RCC 7860 (cell line): ENCODE results near the gene FOCAD.
A peak's percentile ranks its signal among the peaks of the same experiment; 100 is the strongest.

Experiments used
- DNase-seq: peaks from one replicate; pipeline ENCODE4 v3.0.0-alpha.2; 2015; ENCODE audit warnings: low spot score
- FAIRE-seq: peaks from 2 replicates; lab custom pipeline; 2012; peaks lifted over from hg19 to GRCh38; lab: Jason Lieb, UNC

The FOCAD gene

GRCh38 chr9:20997503-20998076, 313.5 kb downstream of the FOCAD start:
- FAIRE-seq (no peak), DNase-seq (no peak)

- DNase-seq (no peak), FAIRE-seq (no peak)
Observed at GRCh38 chr9:21001581-21001980, 317.5 kb downstream of the FOCAD start.

GRCh38 chr9:21002040-21002439, 318.0 kb downstream of the FOCAD start:
- FAIRE-seq (no peak), DNase-seq (no peak)

GRCh38 chr9:21015129-21015815, 331.2 kb downstream of the FOCAD start:
- no peak for FAIRE-seq

GRCh38 chr9:21015995-21016394, 331.9 kb downstream of the FOCAD start:
- DNase-seq, result no peak
- no peak for FAIRE-seq

More at GRCh38 chr9:21015129-21015815, 331.2 kb downstream of the FOCAD start:
- no peak for DNase-seq

GRCh38 chr9:21016701-21017491, 332.8 kb downstream of the FOCAD start:
- FAIRE-seq, result no peak

GRCh38 chr9:21018177-21018576, 334.1 kb downstream of the FOCAD start:
- no peak for FAIRE-seq
- no peak for DNase-seq

More at GRCh38 chr9:21016701-21017491, 332.8 kb downstream of the FOCAD start:
- DNase-seq, result peak; percentile 56

GRCh38 chr9:21023861-21024260, 339.8 kb downstream of the FOCAD start:
- no peak for FAIRE-seq
- DNase-seq, result no peak

- DNase-seq (peak; percentile 15), FAIRE-seq (no peak)
Observed at GRCh38 chr9:21027295-21027694, 343.2 kb downstream of the FOCAD start.

- no peak for DNase-seq
- FAIRE-seq, result no peak
Observed at GRCh38 chr9:21028466-21028865, 344.4 kb downstream of the FOCAD start.

- DNase-seq, result no peak
- no peak for FAIRE-seq
Observed at GRCh38 chr9:21029661-21030060, 345.6 kb downstream of the FOCAD start.

GRCh38 chr9:21030389-21031035, 346.5 kb downstream of the FOCAD start:
- DNase-seq, result no peak
- FAIRE-seq, result no peak

- FAIRE-seq, result no peak
- no peak for DNase-seq
Observed at GRCh38 chr9:21031091-21031807, 347.2 kb downstream of the FOCAD start, which contains the start of gene HACD4. Gene HACD4, minus strand, starts transcription at chr9:21031640. Its CDS starts 50 bp downstream, at chr9:21031590.

GRCh38 chr9:21031808-21032183, 347.7 kb downstream of the FOCAD start:
- no peak for FAIRE-seq
- no peak for DNase-seq

GRCh38 chr9:21037278-21037677, 353.2 kb downstream of the FOCAD start:
- no peak for FAIRE-seq

GRCh38 chr9:21039302-21039701, 355.2 kb downstream of the FOCAD start:
- no peak for DNase-seq

More at GRCh38 chr9:21037278-21037677, 353.2 kb downstream of the FOCAD start:
- no peak for DNase-seq

GRCh38 chr9:21042466-21042865, 358.4 kb downstream of the FOCAD start:
- no peak for FAIRE-seq
- no peak for DNase-seq

More at GRCh38 chr9:21039302-21039701, 355.2 kb downstream of the FOCAD start:
- no peak for FAIRE-seq

- DNase-seq (no peak), FAIRE-seq (no peak)
Observed at GRCh38 chr9:21043841-21044240, 359.8 kb downstream of the FOCAD start.
